Ramos (cell line): ENCODE data around the gene RSRC1.
"Not testable (repeated sequence)": the region's sequence is repeated elsewhere in the genome, so short reads cannot be mapped to it uniquely, and the experiment has no call there.

ENCODE experiments used
- in situ Hi-C: fragments of 300-500 bp; cut with MboI; formaldehyde crosslinking; loops from one replicate; pipeline ENCODE4 v1.14.3; 2022; ENCODE audit warnings: low sequenced_read_pairs; ENCODE audit not compliant: unreplicated experiment

The RSRC1 gene

DNA sequence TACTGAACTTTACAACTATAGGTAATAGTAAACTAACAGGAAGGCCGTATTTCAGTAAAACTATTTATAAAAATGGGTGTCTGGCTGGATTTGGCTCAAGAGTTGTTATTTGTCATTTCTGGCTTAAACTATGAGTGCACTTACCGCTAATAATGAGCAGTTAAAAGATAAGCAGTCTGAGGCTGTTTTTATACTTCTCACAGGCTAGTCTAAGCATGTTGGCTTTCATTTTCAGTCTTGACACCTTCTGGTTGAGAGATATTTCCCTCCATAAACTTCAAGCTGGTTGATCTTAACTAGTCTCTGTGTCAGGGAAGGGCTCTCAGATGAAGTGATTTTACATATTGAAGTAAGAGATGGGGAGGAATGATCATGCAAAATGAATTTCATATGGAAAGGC, 96.1 kb downstream of the RSRC1 start:
- in situ Hi-C loops: no loop called here

GRCh38 chr3:158210067-158210466, 100.2 kb downstream of the RSRC1 start:
- in situ Hi-C loops: no loop called here

DNA sequence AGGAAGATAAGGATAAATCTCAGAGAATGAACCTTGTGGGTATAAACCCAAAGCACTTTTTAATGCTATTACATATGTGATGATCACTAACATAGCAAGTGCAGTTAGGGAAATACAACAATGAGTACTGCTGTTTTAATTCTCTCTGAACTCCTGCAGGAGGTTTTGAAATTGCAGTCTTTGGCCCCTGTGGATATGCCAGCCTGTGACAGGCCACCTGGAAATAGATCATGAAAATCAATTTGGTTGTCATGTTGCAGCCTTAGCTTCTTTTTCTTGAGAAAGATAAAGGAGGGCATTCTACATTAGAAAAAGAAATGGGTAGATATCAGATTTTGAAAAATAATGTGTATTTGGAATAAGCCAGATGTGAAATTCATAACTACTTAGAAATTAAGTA, 103.6 kb downstream of the RSRC1 start:
- in situ Hi-C loops: no loop called here

DNA sequence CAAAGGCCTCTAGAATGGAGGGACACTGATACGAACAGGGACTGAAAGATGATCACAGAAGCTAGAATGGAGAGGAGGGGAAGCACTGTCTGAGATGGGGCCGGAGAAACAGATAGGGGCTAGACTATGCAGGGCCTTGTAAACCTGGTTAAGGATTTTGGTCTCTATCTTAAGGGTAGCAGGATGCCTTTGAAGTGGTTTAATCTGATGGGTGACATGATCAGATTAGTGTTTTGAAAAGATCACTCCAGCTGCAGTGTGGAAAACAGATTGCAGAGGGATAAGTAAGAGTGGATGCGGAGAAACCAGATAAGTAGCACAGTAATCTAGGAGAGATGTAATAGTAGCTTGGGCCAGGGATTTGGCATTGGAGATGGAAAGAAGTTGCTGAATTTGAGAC, 108.1 kb downstream of the RSRC1 start:
- in situ Hi-C loops: no loop called here

GRCh38 chr3:158220575-158220974, 110.7 kb downstream of the RSRC1 start:
- in situ Hi-C loops: no loop called here

GRCh38 chr3:158221426-158221825, 111.5 kb downstream of the RSRC1 start:
- in situ Hi-C loops: no loop called here

GRCh38 chr3:158226429-158226828, 116.5 kb downstream of the RSRC1 start:
- in situ Hi-C loops: no loop called here

DNA sequence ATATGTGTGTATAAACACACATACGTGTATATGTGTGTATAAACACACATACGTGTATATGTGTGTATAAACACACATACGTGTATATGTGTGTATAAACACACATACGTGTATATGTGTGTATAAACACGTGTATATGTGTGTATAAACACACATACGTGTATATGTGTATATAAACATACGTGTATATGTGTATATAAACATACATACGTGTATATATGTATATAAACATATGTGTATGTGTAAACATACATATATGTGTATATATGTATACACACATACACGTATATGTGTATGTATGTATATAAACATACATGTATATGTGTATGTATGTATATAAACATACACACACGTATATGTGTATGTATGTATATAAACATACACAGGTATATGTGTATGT, 119.1 kb downstream of the RSRC1 start:
- in situ Hi-C loops: not testable (repeated sequence)

DNA sequence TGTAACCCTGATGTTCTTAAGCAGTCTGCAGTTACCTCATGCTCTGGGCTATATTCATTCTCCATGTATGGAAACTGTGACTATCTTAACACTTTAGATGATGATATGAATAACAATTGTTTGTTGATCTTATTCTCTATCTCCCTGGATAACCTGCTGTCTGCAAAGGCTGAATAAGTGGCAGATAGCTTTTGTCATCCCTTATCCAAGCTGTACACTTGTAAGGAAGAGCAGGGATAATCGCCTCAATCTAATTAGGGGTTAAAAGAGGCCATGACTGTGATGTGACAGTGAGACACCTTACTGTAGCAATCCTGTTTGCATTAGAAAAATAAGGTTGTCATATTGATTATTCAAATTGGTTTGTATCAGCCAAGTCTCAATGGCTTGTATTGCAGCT, 123.9 kb downstream of the RSRC1 start:
- in situ Hi-C loops: no loop called here

- in situ Hi-C loops: no loop called here
Observed at GRCh38 chr3:158244274-158244673, 134.4 kb downstream of the RSRC1 start.

- in situ Hi-C loops: no loop called here
Observed at GRCh38 chr3:158247288-158247687, 137.4 kb downstream of the RSRC1 start.

DNA sequence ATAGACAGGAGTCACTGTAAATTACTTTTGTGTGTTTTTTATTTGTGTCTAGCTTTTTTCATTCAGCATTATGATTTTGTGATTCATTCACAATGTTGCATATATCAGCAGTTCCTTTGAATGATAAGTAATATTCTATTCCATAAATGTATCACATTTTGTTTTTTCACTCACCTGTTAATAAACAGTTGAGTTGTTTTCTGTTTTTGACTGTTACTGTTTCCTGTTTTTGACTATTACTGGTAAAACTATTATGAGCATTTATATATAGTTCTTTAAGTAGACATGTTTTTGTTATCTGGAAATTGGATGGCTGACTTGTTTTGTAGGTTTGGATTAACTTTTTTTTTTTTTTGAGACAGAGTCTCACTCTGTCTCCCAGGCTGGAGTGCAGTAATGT, 138.4 kb downstream of the RSRC1 start:
- in situ Hi-C loops: no loop called here

DNA sequence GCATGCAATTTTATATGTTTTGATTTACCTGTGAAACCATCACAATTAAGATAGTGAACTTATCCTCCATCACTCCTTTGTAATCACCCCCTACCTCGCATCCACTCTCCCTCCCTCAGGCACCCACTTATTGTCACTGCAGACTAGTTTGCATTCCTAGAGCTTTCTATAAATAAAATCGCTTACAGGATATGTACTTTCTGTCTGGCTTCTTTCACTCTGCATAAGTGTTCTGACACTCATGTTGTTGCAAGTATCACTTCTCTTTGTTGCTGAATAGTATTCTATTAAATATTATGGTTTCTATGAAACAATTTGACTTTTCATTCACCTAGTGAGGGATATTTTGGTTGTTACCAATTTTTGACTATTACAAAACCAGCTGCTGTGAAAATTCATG, 139.3 kb downstream of the RSRC1 start:
- in situ Hi-C loops: no loop called here

DNA sequence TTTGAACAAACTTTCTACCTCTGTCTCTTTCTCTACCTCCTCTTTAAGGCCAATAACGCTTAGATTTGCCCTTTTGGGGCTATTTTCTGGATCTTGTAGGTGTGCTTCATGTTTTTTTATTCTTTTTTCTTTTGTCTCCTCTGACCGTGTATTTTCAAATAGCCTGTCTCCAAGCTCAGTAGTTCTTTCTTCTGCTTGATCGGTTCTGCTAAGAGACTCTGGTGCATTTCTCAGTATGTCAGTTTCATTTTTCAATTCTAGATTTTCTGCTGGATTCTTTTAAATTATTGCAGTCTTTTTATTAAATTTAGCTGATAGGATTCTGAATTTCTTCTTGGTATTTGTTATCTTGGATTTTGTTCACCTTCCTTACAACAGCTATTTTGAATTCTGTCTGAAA, 148.7 kb downstream of the RSRC1 start:
- in situ Hi-C loops: no loop called here

DNA sequence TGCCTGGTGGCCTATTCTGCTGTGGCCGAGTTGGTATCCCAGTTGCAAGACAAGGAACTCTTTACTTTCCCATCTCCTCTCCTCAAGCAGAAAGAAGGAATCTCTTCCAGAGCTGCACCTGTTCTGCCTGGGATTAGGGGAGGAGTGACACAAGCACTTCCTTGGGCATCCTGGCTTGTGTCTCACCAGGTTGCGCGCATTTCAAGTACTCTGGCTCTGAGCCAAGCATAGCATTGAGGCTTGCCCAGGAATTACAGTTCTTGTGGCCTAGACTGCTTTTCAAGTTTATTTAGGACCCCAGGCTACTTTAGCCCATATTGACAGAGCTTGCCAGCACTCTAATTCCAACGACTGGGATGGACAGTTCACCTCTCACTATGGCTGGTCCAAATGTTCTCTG, 150.5 kb downstream of the RSRC1 start:
- in situ Hi-C loops: no loop called here

DNA sequence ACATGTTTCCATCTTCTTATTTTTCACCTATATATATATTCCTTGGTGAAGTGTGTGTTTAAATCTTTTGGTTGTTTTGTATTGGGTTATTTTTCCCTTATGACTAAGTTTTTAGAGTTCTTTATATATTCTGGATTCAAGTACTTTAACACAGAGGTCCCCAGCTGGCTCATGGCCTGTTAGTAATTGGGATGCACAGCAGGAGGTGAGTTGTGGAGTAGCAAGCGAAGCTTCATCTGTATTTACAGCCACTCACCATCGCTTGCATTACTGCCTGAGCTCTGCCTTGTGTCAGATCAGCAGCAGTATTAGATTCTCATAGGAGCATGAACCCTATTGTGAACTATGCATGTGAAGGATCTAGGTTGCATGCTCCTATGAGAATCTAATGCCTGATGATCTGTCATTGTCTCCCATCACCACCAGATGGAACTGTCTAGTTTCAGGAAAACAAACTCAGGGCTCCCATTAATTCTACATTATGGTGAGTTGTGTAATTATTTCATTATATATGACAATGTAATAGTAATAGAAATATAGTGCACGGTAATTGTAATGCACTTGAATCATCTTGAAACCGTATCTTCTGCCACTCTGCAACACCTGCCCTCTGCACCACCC, 151.6 kb downstream of the RSRC1 start:
- in situ Hi-C loops: no loop called here

GRCh38 chr3:158264894-158265293, 155.0 kb downstream of the RSRC1 start:
- in situ Hi-C loops: no loop called here

DNA sequence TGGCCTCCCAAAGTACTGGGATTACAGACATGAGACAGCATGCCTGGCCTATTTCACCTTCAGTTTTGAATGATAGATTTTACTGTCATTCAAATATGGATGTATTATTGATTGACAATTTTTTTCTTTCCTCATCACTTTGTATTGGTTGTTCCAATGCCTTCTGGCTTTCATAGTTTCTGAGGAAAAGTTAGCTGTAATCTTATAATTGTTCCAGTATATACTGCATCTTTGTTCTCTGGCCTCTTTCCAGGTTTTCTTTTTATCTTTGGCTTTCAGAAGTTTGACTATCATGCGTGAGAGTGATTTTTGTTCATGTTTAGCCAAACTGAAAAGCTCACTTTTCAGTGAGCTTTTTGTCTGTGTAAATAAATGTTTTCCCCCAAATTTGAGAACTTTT, 157.1 kb downstream of the RSRC1 start:
- in situ Hi-C loops: no loop called here

- in situ Hi-C loops: no loop called here
Observed at GRCh38 chr3:158269942-158270341, 160.1 kb downstream of the RSRC1 start.

DNA sequence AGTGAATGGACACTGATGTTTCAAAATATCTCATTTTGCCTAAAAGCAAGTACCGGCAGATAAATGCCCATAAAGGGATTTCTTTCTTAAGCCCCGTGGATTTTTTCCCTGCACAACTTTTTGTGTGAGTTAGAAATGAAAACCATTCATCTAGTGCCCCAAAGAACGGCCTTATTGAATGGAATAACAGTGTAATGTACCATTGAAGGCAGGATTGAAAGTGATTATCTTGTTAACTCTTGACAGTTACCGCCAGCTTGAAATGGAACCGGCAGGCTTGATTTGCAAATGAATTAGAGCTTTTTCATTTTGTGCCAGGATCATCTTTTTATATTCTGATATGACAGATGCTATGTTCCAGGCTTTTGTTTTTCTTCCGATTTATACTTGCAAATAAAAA, 162.2 kb downstream of the RSRC1 start:
- in situ Hi-C loops: no loop called here

- in situ Hi-C loops: no loop called here
Observed at GRCh38 chr3:158273656-158274055, 163.8 kb downstream of the RSRC1 start.

DNA sequence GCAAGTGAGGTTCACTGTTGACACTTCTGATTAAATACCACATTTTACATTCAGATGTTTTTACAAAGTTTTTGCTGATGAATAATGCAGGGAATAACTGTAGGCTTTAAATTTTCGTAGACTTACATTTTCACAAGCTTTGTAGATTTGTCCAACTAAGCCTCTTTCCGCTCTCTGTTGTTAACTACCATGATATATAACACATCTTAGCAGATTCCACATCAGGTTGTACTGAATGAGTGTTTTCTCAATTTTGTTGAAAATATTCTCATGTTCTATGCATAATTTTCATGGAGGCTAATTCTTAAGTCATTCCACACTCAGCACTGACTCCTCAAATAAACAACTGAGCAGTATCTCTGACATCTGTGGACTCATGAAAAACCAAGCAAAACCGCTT, 168.3 kb downstream of the RSRC1 start:
- in situ Hi-C loops: no loop called here

- in situ Hi-C loops: no loop called here
Observed at GRCh38 chr3:158279609-158280008, 169.7 kb downstream of the RSRC1 start.
